Measurements from ENCODE around the gene ZNF664. TPM values are rescaled to one million over a fixed set of nuclear protein-coding genes. Genes with fewer than 3 reads are reported as not detected.

Gene ZNF664
- total RNA-seq, 1 experiment from 2014 or later, result 87.6 TPM

DNA sequence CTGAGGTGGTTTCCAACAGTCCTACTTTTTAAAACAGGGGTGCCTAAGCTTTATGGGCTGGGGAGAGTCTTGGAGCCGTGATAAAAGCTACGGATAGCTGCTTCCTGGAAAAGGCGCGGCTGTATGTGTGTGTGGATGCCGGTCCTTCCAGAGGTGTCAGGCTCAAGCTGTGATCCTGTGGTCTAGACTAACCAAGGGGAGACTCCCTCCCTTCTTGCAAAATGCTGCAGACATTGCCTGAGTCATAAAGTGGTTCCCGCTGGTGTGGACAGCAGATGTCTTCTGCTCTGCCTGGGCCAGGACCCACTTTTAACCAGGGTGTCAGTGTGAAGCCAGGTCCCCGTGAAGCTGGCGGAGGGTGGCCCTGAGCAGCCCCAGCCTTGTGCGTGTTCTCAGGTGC is 38.2 kb upstream of the ZNF664 start:
- TF ChIP-seq, protein P1, sequence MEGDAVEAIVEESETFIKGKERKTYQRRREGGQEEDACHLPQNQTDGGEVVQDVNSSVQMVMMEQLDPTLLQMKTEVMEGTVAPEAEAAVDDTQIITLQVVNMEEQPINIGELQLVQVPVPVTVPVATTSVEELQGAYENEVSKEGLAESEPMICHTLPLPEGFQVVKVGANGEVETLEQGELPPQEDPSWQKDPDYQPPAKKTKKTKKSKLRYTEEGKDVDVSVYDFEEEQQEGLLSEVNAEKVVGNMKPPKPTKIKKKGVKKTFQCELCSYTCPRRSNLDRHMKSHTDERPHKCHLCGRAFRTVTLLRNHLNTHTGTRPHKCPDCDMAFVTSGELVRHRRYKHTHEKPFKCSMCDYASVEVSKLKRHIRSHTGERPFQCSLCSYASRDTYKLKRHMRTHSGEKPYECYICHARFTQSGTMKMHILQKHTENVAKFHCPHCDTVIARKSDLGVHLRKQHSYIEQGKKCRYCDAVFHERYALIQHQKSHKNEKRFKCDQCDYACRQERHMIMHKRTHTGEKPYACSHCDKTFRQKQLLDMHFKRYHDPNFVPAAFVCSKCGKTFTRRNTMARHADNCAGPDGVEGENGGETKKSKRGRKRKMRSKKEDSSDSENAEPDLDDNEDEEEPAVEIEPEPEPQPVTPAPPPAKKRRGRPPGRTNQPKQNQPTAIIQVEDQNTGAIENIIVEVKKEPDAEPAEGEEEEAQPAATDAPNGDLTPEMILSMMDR (conservative IDR thresholded peaks at IDR 0.05), result no peak
- TF ChIP-seq EZH2 (IDR thresholded peaks at IDR 0.05; ENCODE audit: low read depth), result no peak
- intact Hi-C loops (cut with micrococcal nuclease; ENCODE audit: unreplicated experiment), result no loop called here
- Histone ChIP-seq H3K36me3 (ENCODE audit: low read depth) (no peaks in the 10 kb centered on the region), H3K27me3 (ENCODE audit: insufficient read depth, low read depth) (peaks cover 43% of the 10 kb centered on the region), H3K4me3 (no peak overlapping the region), H3K79me2 (ENCODE audit: low read depth) (no peaks in the 10 kb centered on the region), H3K9me3 (ENCODE audit: insufficient read depth, low read depth) (no peaks in the 10 kb centered on the region), H3K9me2 (ENCODE audit: insufficient read depth) (no peaks in the 10 kb centered on the region), H3K4me1 (replicated peaks; ENCODE audit: insufficient read depth) (no peaks in the 10 kb centered on the region), H3K4me2 (no peak overlapping the region), H4K20me1 (ENCODE audit: insufficient read depth) (no peaks in the 10 kb centered on the region), H3K27ac (no peak overlapping the region), H2AFZ (no peak overlapping the region), H3F3A (ENCODE audit: insufficient read depth, low read depth) (no peaks in the 10 kb centered on the region)
- CTCF ChIA-PET, result no interaction called here
- DNase-seq, result no peak
- BruUV-seq (replicated peaks), result no TSS peak
- POLR2A ChIA-PET (ENCODE audit: unreplicated experiment), result no interaction called here

DNA sequence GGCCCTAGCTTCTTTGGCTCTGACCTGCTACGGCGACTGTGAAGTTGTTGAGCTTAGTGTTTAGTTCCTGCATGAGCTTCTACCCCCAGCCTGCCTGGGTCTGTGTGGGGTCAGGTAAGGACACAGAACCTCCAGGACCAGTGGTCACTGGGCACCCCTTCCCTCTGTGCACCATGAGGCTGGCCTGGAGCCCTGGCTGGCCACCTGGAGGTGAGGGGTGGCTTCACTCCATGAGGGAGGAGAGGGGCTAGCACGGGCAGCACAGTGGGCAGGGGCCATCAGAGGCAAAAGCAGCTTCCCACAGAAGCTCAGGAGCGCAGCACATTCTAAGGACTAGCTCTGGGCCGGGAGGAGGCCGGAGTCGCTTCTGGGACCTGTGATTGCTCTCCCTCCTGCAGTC is 37.1 kb upstream of the ZNF664 start:
- Histone ChIP-seq H2AFZ (no peak overlapping the region), H3K79me2 (ENCODE audit: low read depth) (no peaks in the 10 kb centered on the region), H3K9me3 (ENCODE audit: insufficient read depth, low read depth) (no peaks in the 10 kb centered on the region), H3K36me3 (ENCODE audit: low read depth) (no peaks in the 10 kb centered on the region), H3K9me2 (ENCODE audit: insufficient read depth) (no peaks in the 10 kb centered on the region), H4K20me1 (ENCODE audit: insufficient read depth) (no peaks in the 10 kb centered on the region), H3K27ac (no peak overlapping the region), H3F3A (ENCODE audit: insufficient read depth, low read depth) (no peaks in the 10 kb centered on the region), H3K4me2 (no peak overlapping the region), H3K27me3 (ENCODE audit: insufficient read depth, low read depth) (peaks cover 32% of the 10 kb centered on the region), H3K4me1 (replicated peaks; ENCODE audit: insufficient read depth) (no peaks in the 10 kb centered on the region), H3K4me3 (no peak overlapping the region)
- POLR2A ChIA-PET (ENCODE audit: unreplicated experiment), result no interaction called here
- CTCF ChIA-PET, result no interaction called here
- no peak for DNase-seq
- TF ChIP-seq EZH2 (IDR thresholded peaks at IDR 0.05; ENCODE audit: low read depth), result no peak
- TF ChIP-seq, protein P1 (conservative IDR thresholded peaks at IDR 0.05), result no peak
- intact Hi-C loops (cut with micrococcal nuclease; ENCODE audit: unreplicated experiment), result no loop called here
- BruUV-seq (replicated peaks), result no TSS peak

DNA sequence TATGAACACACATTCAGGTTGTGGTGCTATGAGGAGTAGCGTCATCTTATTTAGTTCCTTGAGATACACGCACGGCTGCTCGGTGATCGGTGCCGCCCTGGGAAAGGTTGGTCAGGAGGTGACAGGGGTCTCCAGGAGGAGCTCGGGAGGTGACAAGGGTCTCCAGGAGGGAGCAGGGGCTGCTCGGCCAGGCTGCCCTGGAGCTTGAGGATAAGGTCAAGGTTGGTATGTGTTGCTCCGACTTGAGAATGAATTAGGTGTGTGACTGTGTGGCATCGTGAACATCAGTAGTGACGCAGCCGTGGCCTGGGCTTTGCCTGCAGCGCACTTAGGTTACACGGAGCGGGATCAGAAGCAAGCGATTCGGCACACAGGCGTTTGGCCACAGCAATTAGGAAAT is 36.5 kb upstream of the ZNF664 start:
- no peak overlapping the region for H3K4me2 ChIP-seq
- H3K9me3 ChIP-seq (ENCODE audit: insufficient read depth, low read depth), result no peaks in the 10 kb centered on the region
- no TSS peak for BruUV-seq (replicated peaks)
- no peaks in the 10 kb centered on the region for H4K20me1 ChIP-seq (ENCODE audit: insufficient read depth)
- H3K36me3 ChIP-seq (ENCODE audit: low read depth), result no peaks in the 10 kb centered on the region
- TF ChIP-seq, protein P1 (conservative IDR thresholded peaks at IDR 0.05), result no peak
- TF ChIP-seq EZH2 (IDR thresholded peaks at IDR 0.05; ENCODE audit: low read depth), result no peak
- intact Hi-C loops (cut with micrococcal nuclease; ENCODE audit: unreplicated experiment), result no loop called here
- no peak for DNase-seq
- H3F3A ChIP-seq (ENCODE audit: insufficient read depth, low read depth), result no peaks in the 10 kb centered on the region
- no peak overlapping the region for H3K4me3 ChIP-seq
- no peaks in the 10 kb centered on the region for H3K79me2 ChIP-seq (ENCODE audit: low read depth)
- no peaks in the 10 kb centered on the region for H3K4me1 ChIP-seq (replicated peaks; ENCODE audit: insufficient read depth)
- no peaks in the 10 kb centered on the region for H3K9me2 ChIP-seq (ENCODE audit: insufficient read depth)
- ChIA-PET POLR2A (ENCODE audit: unreplicated experiment) (no interaction called here), CTCF (no interaction called here)
- H3K27me3 ChIP-seq (ENCODE audit: insufficient read depth, low read depth), result peaks cover 27% of the 10 kb centered on the region
- H3K27ac ChIP-seq, result no peak overlapping the region
- H2AFZ ChIP-seq, result no peak overlapping the region
